Activated CD8-positive, alpha-beta memory T cell treated with anti-CD3 and anti-CD28 coated beads for 36 hours (primary cell): ENCODE data around the gene TIAL1. TPM values are rescaled to one million over a fixed set of nuclear protein-coding genes. Genes with fewer than 3 reads are reported as not detected.
"Not testable (repeated sequence)": the region's sequence is repeated elsewhere in the genome, so short reads cannot be mapped to it uniquely, and the experiment has no call there.

Source experiments
- CTCF ChIA-PET: fragments of 350-600 bp; sonication (Branson Sonifier 250); formaldehyde crosslinking; loops from one replicate; lab custom pipeline; 2021; ENCODE audit warnings: antibody characterized with exemption; lab: Charles Lee
- POLR2A ChIA-PET: fragments of 350-600 bp; sonication (Branson Sonifier 250); formaldehyde crosslinking; loops from one replicate; lab custom pipeline; 2021; ENCODE audit warnings: antibody characterized with exemption; lab: Charles Lee
- total RNA-seq, 2 experiments: library from RNA; stranded (reverse); gene quantifications; one replicate each; pipeline ENCODE4 v1.2.3, GENCODE V29; 2021

Gene TIAL1
- total RNA-seq, 2 experiments from 2014 or later, result 202 to 204 TPM

- CTCF ChIA-PET, result interaction anchor here (1.0 kb wide), 1 partner anchor 31 kb away, joined by 3 read pairs; no protein-coding TSS in a partner anchor
Measured at GRCh38 chr10:119575506-119575905, 21.3 kb downstream of the TIAL1 start.

GRCh38 chr10:119567978-119568377 is 28.8 kb downstream of the TIAL1 start:
- POLR2A ChIA-PET, result no interaction called here
- CTCF ChIA-PET, result interaction anchor here (0.7 kb wide), 1 partner anchor 43 kb away, joined by 4 read pairs; no protein-coding TSS in a partner anchor

More at GRCh38 chr10:119575506-119575905, 21.3 kb downstream of the TIAL1 start:
- POLR2A ChIA-PET, result no interaction called here

GRCh38 chr10:119562097-119562496 is 34.7 kb downstream of the TIAL1 start:
- CTCF ChIA-PET, result interaction anchor here (0.6 kb wide), 1 partner anchor 12 kb away, joined by 3 read pairs; no protein-coding TSS in a partner anchor
- POLR2A ChIA-PET, result no interaction called here

- CTCF ChIA-PET, POLR2A ChIA-PET: not testable (repeated sequence)
Measured at GRCh38 chr10:119559511-119559910, 37.3 kb downstream of the TIAL1 start.

GRCh38 chr10:119556081-119556480 is 40.7 kb downstream of the TIAL1 start:
- POLR2A ChIA-PET, result not testable (repeated sequence)
- CTCF ChIA-PET, result interaction anchor here (1.5 kb wide), 1 partner anchor 13 kb away, joined by 6 read pairs; the partner anchor contains the start of gene RGS10

- ChIA-PET POLR2A (no interaction called here), CTCF (interaction anchor here (0.7 kb wide), 1 partner anchor 356 kb away, joined by 3 read pairs; no protein-coding TSS in a partner anchor)
Measured at GRCh38 chr10:119555178-119555784, 41.5 kb downstream of the TIAL1 start.

- CTCF ChIA-PET, result no interaction called here
Measured at GRCh38 chr10:119550827-119551226, 45.9 kb downstream of the TIAL1 start.

GRCh38 chr10:119549247-119549999 is 47.3 kb downstream of the TIAL1 start:
- ChIA-PET CTCF (interaction anchor here (0.7 kb wide), 1 partner anchor 13 kb away, joined by 3 read pairs; no protein-coding TSS in a partner anchor), POLR2A (no interaction called here)

More at GRCh38 chr10:119550827-119551226, 45.9 kb downstream of the TIAL1 start:
- POLR2A ChIA-PET, result no interaction called here

- ChIA-PET POLR2A (no interaction called here), CTCF (no interaction called here)
Measured at GRCh38 chr10:119546009-119546408, 50.8 kb downstream of the TIAL1 start.

- CTCF ChIA-PET, result interaction anchor here (0.6 kb wide), 1 partner anchor 127 kb away, joined by 3 read pairs; no protein-coding TSS in a partner anchor
- POLR2A ChIA-PET, result no interaction called here
Measured at GRCh38 chr10:119545310-119545709, 51.5 kb downstream of the TIAL1 start.

GRCh38 chr10:119543814-119544642 is 52.7 kb downstream of the TIAL1 start:
- POLR2A ChIA-PET, result interaction anchor here (0.6 to 2.5 kb wide), 4 partner anchors 27 to 344 kb away, joined by 4 to 18 read pairs (median 5); no protein-coding TSS in a partner anchor

GRCh38 chr10:119542988-119543813 is 53.6 kb downstream of the TIAL1 start:
- ChIA-PET CTCF (interaction anchor here (0.6 to 2.0 kb wide), 16 partner anchors 9 to 405 kb away, joined by 3 to 7 read pairs (median 3); partner anchors contain the start of gene SFXN4), POLR2A (interaction anchor here (0.6 to 2.5 kb wide), 7 partner anchors 26 to 364 kb away, joined by 3 to 18 read pairs (median 4); no protein-coding TSS in a partner anchor)

More at GRCh38 chr10:119543814-119544642, 52.7 kb downstream of the TIAL1 start:
- CTCF ChIA-PET, result interaction anchor here (0.8 to 2.0 kb wide), 10 partner anchors 10 to 338 kb away, joined by 3 to 7 read pairs (median 4); no protein-coding TSS in a partner anchor

- ChIA-PET CTCF (interaction anchor here (0.6 to 2.0 kb wide), 13 partner anchors 8 to 405 kb away, joined by 3 to 7 read pairs (median 3); partner anchors contain the start of gene SFXN4), POLR2A (interaction anchor here (0.5 to 2.5 kb wide), 8 partner anchors 12 to 336 kb away, joined by 3 to 18 read pairs (median 4); no protein-coding TSS in a partner anchor)
Measured at GRCh38 chr10:119542357-119542987, 54.3 kb downstream of the TIAL1 start, which contains the start of gene RGS10. RGS10 (minus strand) TSS chr10:119542719; CDS start chr10:119542638, 81 bp downstream.

- CTCF ChIA-PET, result interaction anchor here (0.6 to 2.0 kb wide), 12 partner anchors 10 to 376 kb away, joined by 3 to 7 read pairs (median 4); partner anchors contain the start of gene SFXN4
Measured at GRCh38 chr10:119541459-119542356, 55.1 kb downstream of the TIAL1 start.

GRCh38 chr10:119541046-119541445 is 55.7 kb downstream of the TIAL1 start:
- POLR2A ChIA-PET, result interaction anchor here (1.1 kb wide), 1 partner anchor 38 kb away, joined by 3 read pairs; no protein-coding TSS in a partner anchor
- CTCF ChIA-PET, result interaction anchor here (0.6 to 1.9 kb wide), 3 partner anchors 9 to 38 kb away, joined by 3 to 5 read pairs (median 4); no protein-coding TSS in a partner anchor

More at GRCh38 chr10:119541459-119542356, 55.1 kb downstream of the TIAL1 start:
- POLR2A ChIA-PET, result interaction anchor here (0.5 to 2.5 kb wide), 5 partner anchors 13 to 83 kb away, joined by 3 to 18 read pairs (median 3); no protein-coding TSS in a partner anchor
